KG1 (cell line): Measurements from ENCODE around the gene ROCK2.
"Not testable (repeated sequence)": the region's sequence is repeated elsewhere in the genome, so short reads cannot be mapped to it uniquely, and the experiment has no call there.

ENCODE experiments used
- DNase-seq: peaks from one replicate; lab custom pipeline; 2025; lab: John Stamatoyannopoulos, UW

Gene ROCK2

GRCh38 chr2:11179196-11179595 lies 165.2 kb downstream of the ROCK2 start:
- DNase-seq, result no peak

GRCh38 chr2:11177871-11178690 lies 166.4 kb downstream of the ROCK2 start:
- DNase-seq, result no peak

GRCh38 chr2:11175293-11175795 lies 169.1 kb downstream of the ROCK2 start:
- no peak for DNase-seq

GRCh38 chr2:11174222-11174621 lies 170.2 kb downstream of the ROCK2 start:
- DNase-seq, result no peak

GRCh38 chr2:11169333-11169732 lies 175.1 kb downstream of the ROCK2 start:
- no peak for DNase-seq

DNA sequence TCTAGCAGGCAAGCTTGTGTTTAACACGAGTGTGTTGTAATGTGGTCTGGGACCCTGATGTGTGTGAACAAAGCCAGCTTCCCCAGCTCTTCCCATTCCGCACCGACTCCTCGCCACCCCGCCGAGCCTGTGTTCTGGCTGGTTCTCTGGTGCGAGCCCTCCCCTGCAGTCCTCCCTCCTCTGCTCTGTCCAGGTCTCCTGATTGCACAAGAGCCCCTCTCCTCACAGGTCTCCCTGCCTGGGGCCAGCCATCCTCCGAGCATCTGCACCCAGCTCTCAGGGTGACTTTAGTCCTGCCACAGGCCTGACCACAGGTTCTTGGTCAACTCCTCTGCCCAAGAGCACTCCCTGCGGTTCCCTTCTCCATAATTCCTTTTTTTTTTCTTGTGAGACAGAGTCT lies 175.9 kb downstream of the ROCK2 start:
- DNase-seq, result no peak

DNA sequence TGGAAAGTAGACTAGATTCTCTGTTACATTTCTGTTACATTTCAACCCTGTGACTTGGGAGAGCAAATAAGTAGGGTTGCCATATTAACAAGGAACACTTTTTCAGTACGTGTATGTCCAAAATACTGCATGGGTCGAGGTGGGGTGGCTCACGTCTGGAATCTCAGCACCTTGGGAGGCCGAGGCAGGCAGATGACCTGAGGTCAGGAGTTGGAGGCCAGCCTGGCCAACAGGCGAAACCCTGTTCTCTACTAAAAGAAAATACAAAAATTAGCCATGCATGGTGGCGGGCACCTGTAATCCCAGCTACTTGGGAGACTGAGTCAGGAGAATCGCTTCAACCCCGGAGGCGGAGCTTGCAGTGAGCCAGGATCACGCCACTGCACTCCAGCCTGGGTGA lies 178.0 kb downstream of the ROCK2 start:
- no peak for DNase-seq

DNA sequence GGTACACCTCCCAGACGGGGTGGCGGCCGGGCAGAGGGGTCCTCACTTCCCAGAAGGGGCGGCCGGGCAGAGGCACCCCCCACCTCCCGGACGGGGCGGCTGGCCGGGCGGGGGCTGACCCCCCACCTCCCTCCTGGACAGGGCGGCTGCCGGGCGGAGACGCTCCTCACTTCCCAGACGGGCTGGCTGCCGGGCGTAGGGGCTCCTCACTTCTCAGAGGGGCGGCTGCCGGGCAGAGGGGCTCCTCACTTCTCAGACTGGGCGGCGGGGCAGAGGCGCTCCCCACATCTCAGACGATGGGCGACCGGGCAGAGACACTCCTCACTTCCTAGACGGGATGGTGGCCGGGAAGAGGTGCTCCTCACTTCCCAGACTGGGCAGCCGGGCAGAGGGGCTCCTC lies 179.4 kb downstream of the ROCK2 start:
- DNase-seq, result not testable (repeated sequence)

DNA sequence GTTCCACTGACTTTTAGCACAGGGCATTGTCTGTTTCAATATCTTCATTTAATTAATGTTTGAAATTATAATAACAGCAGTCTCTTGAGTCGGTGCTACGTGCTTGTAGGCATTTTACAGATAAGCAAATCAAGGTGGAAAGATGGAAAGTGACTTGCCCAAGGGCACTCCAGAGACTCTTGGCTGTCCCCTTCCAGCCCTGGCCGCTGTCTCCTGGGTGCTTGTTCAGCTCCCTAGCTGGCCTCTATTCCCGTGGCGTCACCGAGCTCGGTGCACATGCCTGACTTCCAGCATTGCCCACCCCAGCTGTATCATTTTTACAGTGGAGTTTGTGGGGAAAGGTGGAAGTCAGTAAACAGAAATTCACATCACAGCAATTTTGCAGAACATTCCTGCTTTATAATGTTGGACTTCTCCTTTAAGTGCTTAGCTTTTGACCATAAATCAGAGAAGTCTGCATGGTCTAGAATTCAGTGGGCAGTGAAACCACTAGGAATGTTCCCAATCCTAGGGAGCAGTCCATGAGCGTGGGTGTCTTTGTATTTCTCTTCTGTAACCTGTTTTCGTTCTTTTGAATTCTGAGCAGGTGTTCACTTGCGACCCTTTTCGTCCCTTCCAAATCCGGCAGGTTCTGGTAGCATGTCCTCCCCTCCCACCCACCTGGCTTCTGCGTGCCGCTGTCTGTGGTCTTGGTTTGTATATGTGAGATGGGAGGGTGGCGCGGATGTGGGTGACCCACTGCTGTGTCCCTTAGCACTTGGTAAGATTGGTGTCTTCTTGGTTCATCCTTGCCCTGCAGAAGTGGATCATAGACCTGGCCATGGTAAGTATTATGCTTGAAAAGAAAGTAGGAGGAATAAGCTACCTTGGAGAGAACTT lies 180.8 kb downstream of the ROCK2 start:
- DNase-seq, result no peak

- no peak for DNase-seq
Observed at GRCh38 chr2:11161747-11162146, 182.7 kb downstream of the ROCK2 start.

DNA sequence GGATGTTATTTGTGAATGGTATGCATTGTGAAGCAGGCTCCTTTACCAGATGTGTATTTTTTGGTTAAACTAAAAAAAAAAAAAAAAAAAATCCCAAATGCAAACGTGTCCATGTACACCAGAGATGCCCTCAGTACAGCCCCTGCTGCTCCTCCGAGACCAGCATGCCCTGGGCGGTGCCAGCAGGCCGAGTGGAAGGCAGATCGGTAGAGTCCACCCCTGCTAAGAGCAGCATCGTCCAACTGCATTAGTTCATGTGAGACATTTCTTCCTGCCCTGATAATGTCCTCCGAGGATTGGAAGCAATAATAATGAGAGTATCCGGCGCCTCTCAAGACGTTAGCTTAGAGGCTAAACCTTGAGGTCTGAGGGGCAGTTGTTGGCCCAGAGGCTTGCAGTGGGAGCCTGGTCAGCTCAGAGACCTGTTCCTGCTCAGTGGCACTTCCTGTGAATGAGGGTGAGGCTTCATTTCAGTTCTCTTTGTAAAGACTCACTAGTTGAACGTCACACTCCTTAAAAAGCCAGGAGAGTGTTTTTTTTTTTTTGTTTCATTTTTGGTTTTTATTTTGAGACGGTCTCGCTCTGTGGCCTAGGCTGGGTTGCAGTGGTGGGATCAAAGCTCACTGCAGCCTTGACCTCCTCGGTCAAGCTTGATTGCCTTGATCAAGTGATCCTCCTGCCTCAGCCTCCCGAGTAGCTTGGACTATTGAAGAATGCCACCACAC lies 183.5 kb downstream of the ROCK2 start:
- DNase-seq, result no peak

DNA sequence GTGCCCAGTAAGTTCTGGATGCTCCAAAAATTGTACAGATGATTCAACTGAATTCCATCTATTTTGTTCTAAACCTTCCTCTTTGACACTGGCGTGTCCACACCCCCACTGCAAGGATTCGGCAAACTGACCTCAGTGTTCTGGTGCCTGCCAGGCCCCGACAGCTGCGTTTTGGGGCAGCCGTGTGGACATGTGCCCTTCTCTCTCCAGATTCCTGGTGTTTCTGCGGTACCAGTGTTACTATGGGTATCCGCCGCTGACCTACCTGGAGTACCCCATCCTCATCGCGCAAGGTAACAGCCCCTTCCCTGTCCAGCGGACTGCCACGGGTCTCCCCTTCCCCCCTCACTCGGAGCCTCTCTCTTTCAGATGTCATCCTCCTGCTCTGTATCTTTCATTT lies 184.2 kb downstream of the ROCK2 start:
- no peak for DNase-seq

DNA sequence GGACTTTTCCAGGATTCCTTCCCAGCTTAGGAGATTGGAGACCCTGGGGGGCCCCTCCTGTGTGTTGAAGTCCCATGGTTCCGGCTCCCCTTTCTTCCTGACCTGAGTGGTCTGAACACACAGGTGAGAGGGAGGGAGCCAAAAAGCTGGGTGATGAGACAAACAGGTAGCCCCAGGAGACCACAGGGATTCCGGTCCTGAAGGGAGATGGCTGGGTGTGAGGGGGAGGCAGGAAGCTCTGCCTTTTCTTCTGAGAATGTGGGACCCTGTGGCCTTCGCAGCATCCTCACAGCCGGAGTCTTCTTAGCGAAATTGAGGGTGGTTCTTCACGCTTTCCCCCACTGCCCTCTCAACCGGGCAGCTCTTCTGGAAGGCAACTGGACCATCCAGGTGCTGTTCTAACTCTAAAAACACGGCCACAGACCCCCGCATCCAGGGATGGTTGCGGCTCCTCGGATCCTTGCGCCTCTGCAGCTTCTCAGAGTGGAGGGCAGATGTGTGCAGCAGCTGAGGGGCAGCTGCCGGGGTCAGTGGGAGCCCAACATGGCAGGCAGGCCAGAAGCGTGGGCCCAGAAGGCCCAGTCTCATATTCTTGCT lies 184.8 kb downstream of the ROCK2 start:
- DNase-seq, result no peak

DNA sequence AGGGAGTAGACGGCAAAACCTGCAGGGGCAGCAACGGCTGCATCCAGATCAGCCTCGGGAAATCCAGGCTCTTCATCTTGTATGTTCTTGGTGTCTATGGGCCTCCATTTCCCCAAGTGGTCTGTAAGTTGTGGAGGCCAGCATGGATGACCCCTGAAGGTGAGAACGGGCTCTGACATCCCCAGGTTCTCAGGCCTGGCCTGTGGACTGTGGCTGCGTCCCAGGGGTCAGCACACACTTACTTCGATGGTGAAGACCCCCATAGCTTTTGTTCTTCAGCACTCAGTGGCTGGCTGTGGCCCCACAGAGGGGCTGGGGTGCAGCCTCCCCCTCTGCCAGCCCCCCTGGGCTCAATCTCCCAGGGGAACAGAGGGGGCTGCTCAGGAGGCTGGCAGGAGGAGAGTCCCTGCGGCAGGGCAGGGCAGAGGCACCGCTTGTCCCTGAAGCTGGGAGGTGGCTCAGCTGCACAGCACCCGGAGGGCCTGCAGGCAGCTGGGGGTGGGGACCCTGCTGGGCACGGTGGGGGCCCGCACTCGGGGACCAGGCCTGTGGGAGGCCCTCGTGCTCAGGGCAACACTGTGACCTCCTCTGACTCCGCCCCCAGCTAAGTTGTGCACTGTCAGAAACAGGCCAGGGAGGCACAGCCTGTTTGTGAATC lies 185.4 kb downstream of the ROCK2 start:
- DNase-seq, result no peak

DNA sequence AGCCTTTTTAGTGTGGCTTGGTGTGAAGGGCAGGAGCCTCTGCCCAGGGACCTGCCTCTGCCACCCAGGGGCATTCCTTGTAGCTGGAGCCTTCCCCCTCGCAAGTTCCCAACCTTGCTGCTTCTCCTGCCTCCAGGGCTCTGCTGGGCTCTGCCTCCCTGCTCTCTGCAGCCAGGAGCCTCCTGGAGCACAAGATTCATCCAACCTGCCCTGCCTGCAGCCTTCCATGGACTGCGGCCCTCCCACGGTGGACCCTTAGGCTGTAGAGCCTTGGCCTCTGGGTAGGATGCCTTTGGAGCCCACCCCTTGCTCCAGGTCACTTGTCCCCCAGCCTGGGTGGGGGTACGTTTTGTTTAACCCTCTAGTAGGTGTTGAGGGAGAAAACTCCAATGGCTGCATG lies 186.7 kb downstream of the ROCK2 start:
- DNase-seq, result no peak

DNA sequence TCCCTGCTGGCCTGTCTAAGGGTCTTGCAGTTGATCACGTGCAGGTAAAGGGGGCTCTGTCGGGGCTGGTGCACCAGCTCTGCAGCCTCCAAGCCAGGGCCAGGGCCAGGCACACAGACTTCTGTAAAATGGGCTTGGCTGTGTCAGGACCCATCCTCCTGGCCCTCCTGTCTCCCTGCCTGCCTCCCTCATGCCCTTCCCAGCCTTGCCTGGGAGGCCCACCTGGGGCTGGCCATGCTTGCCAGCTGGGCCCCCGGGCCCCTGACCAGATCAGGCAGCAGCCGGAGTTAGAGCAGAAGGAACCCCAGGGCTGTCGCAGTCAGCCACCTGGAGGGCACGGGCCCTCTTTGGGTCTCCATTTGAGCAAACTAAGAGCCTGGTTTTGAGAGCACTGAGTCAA lies 187.1 kb downstream of the ROCK2 start:
- DNase-seq, result no peak

DNA sequence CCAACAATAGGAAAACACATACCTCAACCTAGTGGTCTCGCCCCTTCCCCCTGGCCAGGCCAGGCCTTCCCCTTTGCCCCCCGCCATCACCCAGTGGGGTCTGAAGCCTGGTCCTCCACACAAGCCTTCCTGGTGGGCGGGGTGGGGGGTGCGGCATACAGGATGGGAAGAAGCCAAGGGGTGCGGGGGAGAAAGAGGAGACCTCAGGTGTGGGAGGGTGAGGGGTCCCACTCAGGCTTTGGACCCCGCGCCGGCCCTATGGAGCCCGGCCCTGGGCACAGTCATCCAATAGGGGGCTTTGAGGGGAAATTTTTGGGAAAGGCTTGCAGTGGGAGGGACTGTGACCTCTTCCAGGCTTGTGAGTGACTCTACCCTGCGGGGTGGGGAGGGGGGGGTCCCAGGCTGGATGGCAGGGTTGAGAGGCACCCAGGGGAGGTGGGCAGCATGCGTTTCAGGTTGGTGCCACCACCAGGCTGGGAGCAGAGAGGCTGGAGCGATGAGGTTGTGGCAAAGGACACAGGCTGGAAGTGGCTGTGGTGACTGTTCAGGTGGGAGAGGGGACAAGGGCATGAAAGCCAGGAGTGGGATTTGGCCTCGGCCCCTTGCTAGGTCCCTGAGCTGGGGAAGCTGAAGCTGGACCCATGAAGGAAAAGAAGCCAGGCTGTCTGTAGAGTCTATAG lies 187.9 kb downstream of the ROCK2 start:
- DNase-seq, result no peak

- peak; percentile 89 for DNase-seq
Observed at GRCh38 chr2:11155381-11156035, 188.9 kb downstream of the ROCK2 start, which contains the start of gene SLC66A3. Gene SLC66A3 (plus strand): TSS chr2:11155467. CDS start chr2:11155547, 80 bp downstream.

DNA sequence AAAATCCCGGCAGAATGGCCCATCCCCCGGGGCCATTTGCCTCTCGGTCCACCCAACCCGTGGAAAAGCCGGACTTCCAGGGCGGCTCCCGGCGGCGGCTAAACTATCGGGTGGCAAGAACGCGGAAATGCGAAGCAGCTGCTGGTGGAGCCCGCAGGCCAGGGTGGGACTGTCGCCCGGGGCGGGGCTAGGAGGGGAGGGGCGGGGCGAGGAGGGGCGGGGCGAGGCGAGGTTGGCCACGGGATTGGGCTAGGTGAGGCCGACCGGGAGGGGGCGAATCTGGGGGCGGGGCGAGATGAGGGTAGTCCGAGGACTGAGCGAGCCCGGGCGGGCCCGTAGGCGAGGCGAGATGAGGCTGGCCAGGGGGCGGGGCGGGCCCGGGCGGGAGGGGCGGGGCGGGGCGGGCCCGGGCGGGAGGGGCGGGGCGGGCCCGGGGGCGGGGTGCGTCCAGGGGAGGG lies 189.5 kb downstream of the ROCK2 start:
- peak; percentile 89 for DNase-seq
